HG03575 (cell line): ENCODE results near the gene RRAGB.
"Not testable (repeated sequence)": the region's sequence is repeated elsewhere in the genome, so short reads cannot be mapped to it uniquely, and the experiment has no call there.

Source experiments
- ATAC-seq: cut with Tn5 transposase; IDR thresholded peaks from one replicate; pipeline ENCODE4 v1.9.1; 2021; ENCODE audit not compliant: unreplicated experiment, insufficient number of reproducible peaks, low FRiP score; ENCODE audit errors: extremely low read depth

Gene RRAGB, protein sequence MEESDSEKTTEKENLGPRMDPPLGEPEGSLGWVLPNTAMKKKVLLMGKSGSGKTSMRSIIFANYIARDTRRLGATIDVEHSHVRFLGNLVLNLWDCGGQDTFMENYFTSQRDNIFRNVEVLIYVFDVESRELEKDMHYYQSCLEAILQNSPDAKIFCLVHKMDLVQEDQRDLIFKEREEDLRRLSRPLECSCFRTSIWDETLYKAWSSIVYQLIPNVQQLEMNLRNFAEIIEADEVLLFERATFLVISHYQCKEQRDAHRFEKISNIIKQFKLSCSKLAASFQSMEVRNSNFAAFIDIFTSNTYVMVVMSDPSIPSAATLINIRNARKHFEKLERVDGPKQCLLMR

DNA sequence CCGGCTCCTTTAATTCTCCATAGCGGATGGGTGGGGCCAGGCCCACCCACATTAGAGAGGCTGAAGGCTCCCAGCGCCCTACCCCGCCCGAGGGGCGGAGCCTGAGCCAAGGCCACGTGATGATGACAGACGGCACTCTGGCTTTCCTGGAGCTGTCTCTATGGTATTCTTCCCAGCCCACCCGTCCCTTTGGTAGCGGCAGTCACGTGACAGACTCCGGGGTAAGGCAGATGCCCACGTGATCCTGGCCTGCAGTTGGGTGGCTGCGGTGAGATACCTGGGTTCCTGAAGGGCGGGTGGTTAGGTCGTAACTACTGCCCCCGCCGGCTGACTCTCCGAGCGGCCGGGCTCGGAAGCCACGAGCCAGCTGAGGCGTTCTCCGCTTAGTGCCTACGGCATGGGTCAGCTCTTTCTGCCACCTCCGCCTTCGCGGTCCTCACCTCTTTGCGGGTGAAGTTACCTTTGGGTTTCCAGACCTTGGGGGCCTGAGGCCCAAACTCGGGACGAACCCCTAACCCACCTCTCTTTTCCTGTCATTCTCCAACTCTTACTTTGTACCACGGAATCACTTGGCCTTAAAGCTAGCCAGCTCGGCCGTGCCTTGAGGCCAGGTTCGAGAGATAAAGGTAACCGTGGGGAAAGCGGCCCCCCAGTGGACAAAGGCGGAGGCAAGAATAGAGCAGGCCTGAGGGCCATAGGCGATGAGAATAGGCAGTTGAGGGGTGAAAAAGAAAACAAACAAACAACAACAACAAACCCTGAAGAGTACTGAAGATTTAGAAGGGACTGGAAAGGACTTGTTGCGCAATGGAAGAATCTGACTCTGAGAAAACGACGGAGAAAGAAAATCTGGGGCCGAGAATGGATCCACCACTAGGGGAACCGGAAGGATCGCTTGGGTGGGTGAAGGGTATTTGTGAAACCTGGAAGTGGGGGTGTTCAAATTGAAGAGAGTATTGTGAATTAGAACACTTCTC, at the start of gene RRAGB:
TSS of gene RRAGB (plus strand) at position 229 of the 977 bp plus-strand sequence. CDS start at position 808, 579 bp downstream.
- peak; percentile 79 for ATAC-seq

DNA sequence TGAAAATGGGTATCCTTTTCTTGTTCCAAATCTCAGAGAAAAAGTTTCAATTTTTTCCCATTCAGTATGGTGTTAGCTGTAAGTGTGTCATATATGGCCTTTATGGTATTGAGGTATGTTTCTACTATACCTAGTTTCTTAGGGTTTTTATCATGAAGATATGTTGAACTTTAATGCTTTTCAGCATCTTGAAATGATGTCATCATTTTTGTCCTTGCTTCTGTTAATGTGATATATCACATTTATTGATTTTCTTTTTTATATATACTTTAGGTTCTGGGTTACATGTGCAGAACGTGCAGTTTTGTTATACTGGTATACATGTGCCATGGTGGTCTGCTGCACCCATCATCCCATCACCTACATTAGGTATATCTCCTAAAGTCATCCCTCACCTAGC, 49.5 kb upstream of the RRAGB start:
- no peak for ATAC-seq

- ATAC-seq: not testable (repeated sequence)
These were observed 29.0 kb upstream of the RRAGB start for GRCh38 chrX:55688579-55688978.

- ATAC-seq: no peak
These were observed 22.1 kb upstream of the RRAGB start for GRCh38 chrX:55695227-55696018.

DNA sequence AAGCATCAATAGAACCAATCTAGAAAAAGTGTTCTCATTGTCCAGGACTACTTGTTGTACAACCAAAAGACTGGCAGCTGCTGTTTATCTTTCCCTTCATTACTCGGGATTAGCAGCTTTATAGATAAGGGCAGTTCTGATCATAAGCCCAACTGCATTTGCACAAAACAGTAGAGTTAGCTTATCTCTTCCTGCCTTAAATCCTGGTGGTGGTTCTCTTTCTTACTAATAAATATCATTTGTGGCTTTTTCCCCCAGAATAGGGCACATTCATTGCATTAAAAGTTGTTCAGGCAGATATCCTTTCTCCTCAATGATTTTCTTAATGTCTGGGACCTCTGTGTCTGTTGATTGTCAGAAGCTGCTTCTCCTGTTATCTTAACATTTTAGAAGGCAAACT, 20.2 kb upstream of the RRAGB start:
- ATAC-seq: no peak

DNA sequence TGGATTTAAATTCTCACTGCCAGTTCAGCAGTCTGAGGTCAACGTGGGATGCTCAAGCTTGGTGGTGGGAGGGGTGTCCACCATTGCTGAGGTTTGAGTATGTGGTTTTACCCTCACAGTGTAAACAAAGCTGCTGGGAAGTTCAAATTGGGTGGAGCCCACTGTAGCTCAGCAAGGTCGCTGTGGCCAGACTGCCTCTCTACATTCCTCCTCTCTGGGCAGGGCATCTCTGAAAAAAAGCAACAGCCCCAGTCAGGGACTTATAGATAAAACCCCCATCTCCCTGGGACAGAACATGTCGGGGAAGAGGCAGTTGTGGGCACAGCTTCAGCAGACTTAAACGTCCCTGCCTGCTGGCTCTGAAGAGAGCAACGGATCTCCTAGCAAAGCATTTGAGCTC, 14.9 kb upstream of the RRAGB start:
- ATAC-seq: no peak

DNA sequence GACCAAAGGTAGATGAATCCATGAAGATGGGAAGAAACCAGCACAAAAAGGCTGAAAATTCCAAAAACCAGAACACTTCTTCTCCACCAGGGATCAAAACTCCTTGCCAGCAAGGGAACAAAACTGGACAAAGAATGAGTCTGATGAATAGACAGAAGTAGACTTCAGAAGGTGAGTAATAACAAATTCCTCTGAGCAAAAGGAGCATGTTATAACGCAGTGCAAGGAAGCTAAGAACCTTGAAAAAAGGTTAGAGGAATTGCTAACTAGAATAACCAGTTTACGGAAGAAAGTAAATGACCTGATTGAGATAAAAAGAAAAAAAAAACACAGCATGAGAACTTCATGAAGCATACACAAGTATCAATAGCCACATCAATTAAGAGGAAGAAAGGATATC, 14.1 kb upstream of the RRAGB start:
- not testable (repeated sequence) for ATAC-seq

DNA sequence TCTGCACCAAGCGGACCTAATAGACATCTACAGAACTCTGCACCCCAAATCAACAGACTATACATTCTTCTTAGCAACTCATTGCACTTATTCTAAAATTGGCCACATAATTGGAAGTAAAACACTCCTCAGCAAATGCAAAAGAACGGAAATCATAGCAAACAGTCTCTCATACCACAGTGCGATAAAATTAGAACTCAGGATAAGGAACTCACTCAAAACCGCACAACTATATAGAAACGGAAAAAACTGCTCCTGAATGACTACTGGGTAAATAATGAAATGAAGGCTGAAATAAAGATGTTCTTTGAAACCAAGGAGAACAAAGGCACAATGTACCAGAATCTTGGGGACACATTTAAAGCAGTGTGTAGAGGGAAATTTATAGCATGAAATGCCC, 12.5 kb upstream of the RRAGB start:
- ATAC-seq: not testable (repeated sequence)

DNA sequence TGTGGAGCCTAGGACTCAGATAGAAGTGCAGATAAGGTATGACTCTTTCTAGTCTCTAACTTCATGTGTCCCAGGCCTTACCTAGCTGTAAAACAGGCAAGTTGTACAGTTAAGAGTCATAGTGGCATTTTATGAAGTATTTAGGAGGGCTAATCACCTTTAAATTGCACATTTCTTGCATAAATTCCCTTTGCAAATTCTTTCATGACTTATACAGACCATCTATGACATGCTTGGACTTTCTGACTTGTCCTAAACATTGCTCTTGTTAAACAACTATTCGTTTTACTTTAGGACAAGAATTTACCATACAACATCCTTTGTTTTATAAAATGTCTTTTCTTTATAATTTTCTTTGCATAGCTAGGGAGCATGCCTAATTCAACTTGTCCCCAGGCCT, 7.8 kb upstream of the RRAGB start:
- ATAC-seq: no peak

DNA sequence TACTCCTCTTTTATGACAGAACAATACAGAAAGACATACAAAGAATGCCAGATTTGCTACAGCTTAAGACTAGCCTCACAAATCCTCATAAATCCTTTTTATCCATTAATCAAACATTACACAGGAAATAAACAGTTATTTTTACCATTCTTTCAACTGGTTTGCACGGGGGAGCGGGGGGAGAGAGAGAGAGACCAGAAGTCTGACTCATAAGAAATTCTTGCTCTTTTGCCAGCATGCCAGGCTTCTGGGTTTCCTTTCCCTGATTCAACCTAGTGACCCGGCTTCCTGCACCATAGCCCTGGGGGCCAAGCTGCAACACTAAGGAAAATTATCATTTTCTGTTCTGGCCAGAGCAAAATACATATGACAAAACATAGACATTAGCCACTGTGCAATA, 6.8 kb upstream of the RRAGB start:
- no peak for ATAC-seq

DNA sequence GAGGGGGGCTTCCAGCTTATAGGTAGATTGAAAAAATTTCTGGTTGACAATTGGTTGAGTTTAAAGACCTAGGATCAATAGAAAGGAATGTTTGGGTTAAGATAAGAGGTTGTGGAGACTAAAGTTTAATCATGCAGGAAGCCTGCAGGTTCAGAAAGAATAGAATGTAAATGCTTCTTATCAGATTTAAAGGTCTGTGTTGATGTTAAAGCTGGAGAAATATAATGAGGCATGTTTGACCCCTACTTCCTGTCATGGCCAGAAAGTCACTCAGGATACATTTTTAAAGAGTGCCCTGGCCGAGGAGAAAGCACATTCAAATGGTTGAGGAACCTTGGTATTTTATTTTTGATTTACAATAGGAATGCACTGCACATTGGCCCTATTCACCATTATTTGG, 3.9 kb upstream of the RRAGB start:
- ATAC-seq: no peak

DNA sequence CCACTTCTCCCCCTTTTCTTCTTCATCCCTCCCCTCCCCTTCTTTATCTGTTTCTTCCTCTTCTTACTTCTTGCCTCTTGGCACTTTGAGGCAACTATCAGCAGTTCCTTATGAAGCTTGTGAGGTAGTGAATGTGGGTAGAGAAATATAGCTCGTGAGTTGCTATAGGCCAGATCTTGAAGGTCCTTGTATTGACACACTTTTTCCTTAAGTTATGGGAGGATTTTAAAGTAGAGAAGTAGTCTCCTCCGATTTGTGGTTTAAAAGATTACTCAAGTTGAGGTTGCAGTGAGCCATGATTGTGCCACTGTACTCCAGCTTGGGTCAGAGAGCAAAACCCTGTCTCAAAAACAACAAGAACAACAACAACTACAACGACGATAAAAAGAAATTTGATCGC, 3.4 kb upstream of the RRAGB start:
- no peak for ATAC-seq

- no peak for ATAC-seq
These were observed 1.7 kb upstream of the RRAGB start for GRCh38 chrX:55715847-55716246.

DNA sequence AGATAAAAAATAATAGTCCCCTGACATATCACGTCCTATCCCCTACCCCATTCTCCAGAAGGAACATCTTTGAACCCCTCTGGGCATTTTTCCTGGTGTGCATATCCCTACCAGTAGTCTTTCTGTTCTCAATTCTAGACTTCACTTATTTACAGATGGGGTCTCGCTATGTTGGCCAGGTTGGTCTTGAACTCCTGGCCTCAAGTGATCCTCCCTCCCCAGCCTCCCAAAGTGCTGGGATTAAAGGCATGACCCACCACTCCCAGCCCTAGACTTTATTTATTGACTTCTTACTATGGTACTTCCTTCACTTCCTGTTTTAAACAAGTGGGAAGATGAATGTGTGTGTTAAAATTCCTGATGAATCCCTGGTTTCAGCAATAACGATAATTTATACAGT, 612 bp upstream of the RRAGB start:
- no peak for ATAC-seq

DNA sequence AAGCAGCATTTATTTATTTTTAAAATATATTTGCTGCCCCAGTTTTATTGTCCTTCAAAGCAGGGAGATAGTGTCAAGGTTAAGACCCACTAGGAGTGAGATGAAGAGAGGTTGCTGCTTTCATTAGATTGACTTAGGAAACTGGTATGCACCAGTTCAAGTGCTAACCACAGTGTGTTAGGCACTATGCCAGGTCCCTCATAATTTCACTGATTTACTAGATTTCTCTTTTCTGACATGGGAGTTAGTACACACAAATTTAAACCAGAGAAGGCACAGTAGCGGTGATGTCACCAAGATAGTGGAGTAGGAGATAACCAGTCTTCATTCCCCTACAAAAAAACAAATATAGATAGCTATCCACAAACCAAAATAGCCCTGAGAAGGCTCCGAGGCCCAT, 14.3 kb downstream of the RRAGB start:
- ATAC-seq: no peak

DNA sequence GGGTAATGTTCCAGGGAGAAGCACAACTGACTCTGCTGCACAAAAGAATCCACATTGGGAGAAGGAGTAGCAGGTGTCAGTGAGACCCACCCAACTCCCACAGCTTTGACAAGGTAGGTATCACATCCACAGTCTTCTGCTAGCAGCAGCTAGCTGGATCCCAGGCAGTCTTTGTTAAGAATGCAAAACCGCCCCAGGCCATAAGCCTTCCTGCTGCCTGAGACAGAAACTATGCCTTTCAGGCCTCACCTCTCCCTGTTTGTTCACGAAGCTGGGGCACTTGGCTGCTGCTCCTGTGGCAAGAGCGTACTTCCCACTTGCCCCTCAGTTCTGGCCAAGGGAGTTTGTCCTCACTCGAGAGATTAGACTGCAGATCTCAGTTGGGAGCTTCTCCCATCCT, 21.4 kb downstream of the RRAGB start:
- ATAC-seq: no peak

- ATAC-seq: no peak
These were observed 25.1 kb downstream of the RRAGB start for GRCh38 chrX:55742649-55743048.

- not testable (repeated sequence) for ATAC-seq
These were observed 30.9 kb downstream of the RRAGB start for GRCh38 chrX:55748463-55748862.

DNA sequence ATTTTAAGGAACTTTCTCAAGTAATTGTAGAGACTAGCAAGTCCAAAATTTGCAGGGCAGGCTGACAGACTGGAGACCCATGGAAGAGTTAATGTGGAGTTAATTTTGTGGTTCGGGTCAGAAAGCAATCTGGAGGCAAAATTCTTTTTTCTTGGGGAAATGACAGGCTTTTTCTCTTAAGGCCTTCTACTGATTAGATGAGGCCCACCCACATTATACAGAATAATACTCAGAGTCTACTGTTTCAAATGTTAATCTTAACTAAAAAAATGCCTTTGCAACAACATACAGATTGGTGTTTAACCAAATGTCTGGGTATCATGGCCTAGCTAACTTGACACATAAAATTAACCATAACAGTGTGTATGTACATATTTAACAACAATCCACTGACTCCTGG, 32.7 kb downstream of the RRAGB start:
- no peak for ATAC-seq
